GM12878 (cell line): Measurements from ENCODE around the gene TSPAN31. TPM values are rescaled to one million over a fixed set of nuclear protein-coding genes. Genes with fewer than 3 reads are reported as not detected.

Experiments used
- ATAC-seq: fragments of 200-7000 bp; cut with Tn5 transposase; 3 replicates; pipeline ENCODE4 v1.9.1; 2020; ENCODE audit warnings: mild to moderate bottlenecking, moderate library complexity
- BruUV-seq: library from RNA; stranded (reverse); fragments of 400-500 nt; replicated peaks from 2 replicates; lab custom pipeline; 2021; lab: Mats Ljungman, UMichigan
- CTCF ChIA-PET: fragments of 300-600 bp; sonication (Branson Sonifier 250); formaldehyde crosslinking; extraction: SDS; loops from one replicate; lab custom pipeline; 2021; ENCODE audit warnings: inconsistent platforms; lab: Yijun Ruan, JAX
- POLR2A ChIA-PET: fragments of 350-600 bp; formaldehyde crosslinking; extraction: SDS; loops from one replicate; lab custom pipeline; 2021; ENCODE audit warnings: inconsistent platforms; lab: Charles Lee
- RAD21 ChIA-PET: fragments of 300-600 bp; sonication (Branson Sonifier 250); formaldehyde crosslinking; loops from one replicate; lab custom pipeline; 2023; ENCODE audit warnings: antibody characterized with exemption; ENCODE audit not compliant: unreplicated experiment; lab: Charles Lee
- SMC1A ChIA-PET: fragments of 300-600 bp; sonication (Branson Sonifier 250); formaldehyde crosslinking; loops from one replicate; lab custom pipeline; 2023; ENCODE audit not compliant: unreplicated experiment, uncharacterized antibody; lab: Charles Lee
- DNase-seq: peaks from one replicate; pipeline ENCODE4 v3.0.0-alpha.2; 2011; ENCODE audit warnings: low read depth, low spot score
- FAIRE-seq: peaks from 3 replicates; lab custom pipeline; 2011; peaks lifted over from hg19 to GRCh38; lab: Jason Lieb, UNC
- H2AFZ ChIP-seq: 2 replicates; pipeline ENCODE4 v1.6.0; 2011; ENCODE audit warnings: low read depth, low read length, control low read depth; ENCODE audit not compliant: control insufficient read depth
- H3K27ac ChIP-seq: 2 replicates; pipeline ENCODE4 v1.5.1; 2011; ENCODE audit warnings: control low read depth; ENCODE audit not compliant: control insufficient read depth, insufficient read depth
- H3K27me3 ChIP-seq, 2 experiments: replicated peaks in 1 of 2; 2 replicates each; pipeline versions ENCODE4 v1.6.0 to v1.6.1; 2011; ENCODE audit warnings: low read length in 1 of 2; ENCODE audit not compliant: control insufficient read depth in 2 of 2, insufficient read depth in 2 of 2
- H3K36me3 ChIP-seq, 2 experiments: 2 replicates each; pipeline ENCODE4 v1.5.1; 2011; ENCODE audit warnings: low read length in 1 of 2; ENCODE audit not compliant: control insufficient read depth in 2 of 2, insufficient read depth in 2 of 2
- H3K4me1 ChIP-seq: 2 replicates; pipeline ENCODE4 v1.6.1; 2011; ENCODE audit warnings: mild to moderate bottlenecking, low read length, moderate library complexity, mixed read lengths; ENCODE audit not compliant: control insufficient read depth, insufficient read depth
- H3K4me2 ChIP-seq: 2 replicates; pipeline ENCODE4 v1.6.0; 2011; ENCODE audit warnings: control low read depth; ENCODE audit not compliant: control insufficient read depth, insufficient read depth
- H3K4me3 ChIP-seq: fragments of 200-600 bp; sonication (generic); 2 replicates; pipeline ENCODE4 v1.5.1; 2016
- H3K79me2 ChIP-seq: 2 replicates; pipeline ENCODE4 v1.6.0; 2011; ENCODE audit warnings: low read length; ENCODE audit not compliant: control insufficient read depth, insufficient read depth
- H3K9ac ChIP-seq: 2 replicates; pipeline ENCODE4 v1.8.0; 2011; ENCODE audit warnings: low read length, control low read depth, mixed read lengths; ENCODE audit not compliant: control insufficient read depth, insufficient read depth
- H3K9me3 ChIP-seq: replicated peaks from 3 replicates; pipeline ENCODE4 v1.5.1; 2011; ENCODE audit warnings: mild to moderate bottlenecking, low read length; ENCODE audit not compliant: control insufficient read depth, insufficient read depth
- H4K20me1 ChIP-seq: 2 replicates; pipeline ENCODE4 v1.6.0; 2011; ENCODE audit not compliant: control insufficient read depth, insufficient read depth
- E2F4 ChIP-seq: IDR thresholded peaks from 2 replicates; pipeline ENCODE4 v1.6.1; 2012; ENCODE audit warnings: low read depth, low read length, improper control_type of control experiment
- HCFC1 ChIP-seq: fragments of 150-350 bp; IDR thresholded peaks from 2 replicates; pipeline ENCODE4 v1.6.1; 2014; ENCODE audit warnings: low read length
- SRF ChIP-seq, 2 experiments: IDR thresholded peaks; 2 replicates each; pipeline ENCODE4 v1.6.1; 2011; ENCODE audit warnings: low read depth in 2 of 2, low read length in 2 of 2, mild to moderate bottlenecking in 1 of 2, moderate library complexity in 1 of 2
- TCF3 ChIP-seq: IDR thresholded peaks from 2 replicates; pipeline ENCODE4 v1.6.1; 2012; ENCODE audit warnings: low read depth, mild to moderate bottlenecking, low read length, borderline replicate concordance; ENCODE audit not compliant: insufficient read depth
- ZNF24 ChIP-seq: fragments of 450-650 bp; IDR thresholded peaks from 2 replicates; pipeline ENCODE4 v1.6.1; 2017; ENCODE audit warnings: antibody characterized with exemption, mild to moderate bottlenecking
- WGBS: methylation state at CpG from one replicate; pipeline ENCODE4 v1.1.6; 2016; ENCODE audit warnings: low lambda C conversion rate; ENCODE audit not compliant: insufficient replicate concordance, insufficient coverage; ENCODE audit errors: missing lambda C conversion rate; 5-methylcytosine and 5-hydroxymethylcytosine counted together
- in situ Hi-C: fragments of 300-500 bp; cut with MboI; formaldehyde crosslinking; loops from 9 replicates; pipeline ENCODE4 v1.14.3; 2018; ENCODE audit warnings: mixed read lengths
- intact Hi-C: fragments of 100-400 bp; cut with micrococcal nuclease; formaldehyde crosslinking; loops from one replicate; pipeline ENCODE4 v1.14.2; 2022; ENCODE audit not compliant: unreplicated experiment
- polyA plus RNA-seq, 11 experiments: library from polyadenylated mRNA; depleted of rRNA in 4 of 11; unstranded in 6 of 11; stranded (reverse) in 5 of 11; fragments of >200 nt; fragmentation: Nextera tagmentation in 4 of 11; fragmentation: Illumina TruSeq in 1 of 11; extraction: Ambion mirVana in 4 of 11; extraction: Trizol in 1 of 11; gene quantifications; 1 replicate in 1 of 11; 2 replicates in 10 of 11; pipeline versions ENCODE4 v1.2.1 to v1.2.3, GENCODE V29; 2011 to 2016; ENCODE audit warnings: inconsistent platforms in 2 of 11, missing spikeins in 2 of 11, low read depth in 1 of 11
- total RNA-seq, 4 experiments: library from RNA; depleted of rRNA in 3 of 4; stranded (reverse); fragments of >200 nt in 3 of 4; fragmentation: Illumina TruSeq in 1 of 4; extraction: Trizol in 1 of 4; gene quantifications; 2 replicates each; pipeline versions ENCODE4 v1.2.1 to v1.2.3, GENCODE V29; 2013 to 2021

The TSPAN31 gene
- total and polyA plus RNA-seq, 10 of the 15 experiments (the other 5 are each of a cell fraction or from before 2014, with no cell fraction given) = 11.8 to 32.2 (median 24.7) TPM

- POLR2A ChIA-PET = interaction anchor here (0.6 kb wide), 2 partner anchors 29 to 131 kb away, joined by 3 to 4 read pairs; partner anchors contain the start of gene CDK4
- FAIRE-seq = no peak
Measured at GRCh38 chr12:57781244-57781643, 36.4 kb downstream of the TSPAN31 start.

More at GRCh38 chr12:57781244-57781643, 36.4 kb downstream of the TSPAN31 start:
- in situ Hi-C loops = no loop called here
- peaks cover 0 to 7% of the 10 kb centered on the region in 2 experiments; a peak in 1 of 4 replicates for H3K36me3 ChIP-seq
- RAD21 ChIA-PET = interaction anchor here (0.7 to 1.3 kb wide), 5 partner anchors 9 to 160 kb away, joined by 3 to 5 read pairs (median 4); partner anchors contain the start of genes ATP23, CYP27B1, EEF1AKMT3 and METTL1
- CTCF ChIA-PET = interaction anchor here (0.6 to 2.1 kb wide), 12 partner anchors 9 to 189 kb away, joined by 3 to 16 read pairs (median 5); partner anchors contain the start of genes EEF1AKMT3 and METTL1
- SMC1A ChIA-PET = interaction anchor here (0.8 to 2.3 kb wide), 9 partner anchors 10 to 322 kb away, joined by 3 to 6 read pairs (median 3); partner anchors contain the start of genes GLI1 and TSPAN31
- no peak overlapping the region for H2AFZ ChIP-seq
- H3K4me3 ChIP-seq = no peak overlapping the region
- WGBS = 70% methylated on average over 3 of the region's 3 CpGs
- H3K4me2 ChIP-seq = no peak overlapping the region
- peaks cover 15% of the 10 kb centered on the region for H3K79me2 ChIP-seq
- H3K4me1 ChIP-seq = peaks cover 8% of the 10 kb centered on the region; the same call in 1 of the 2 replicates
- no peak overlapping the region for H3K27ac ChIP-seq
- H3K9me3 ChIP-seq = no peaks in the 10 kb centered on the region
- no TSS peak for BruUV-seq
- H3K9ac ChIP-seq = no peak overlapping the region
- intact Hi-C loops = no loop called here
- DNase-seq (no peak), ATAC-seq (no peak)
- H3K27me3 ChIP-seq = no peaks in the 10 kb centered on the region
- TF ChIP-seq SRF (IDR thresholded peaks at IDR 0.05; ENCODE audit: low read depth in 2 of 2, low read length in 2 of 2) = no peak
- TF ChIP-seq TCF3 = no peak
- TF ChIP-seq E2F4 = no peak
- TF ChIP-seq HCFC1 = no peak
- no peak for TF ChIP-seq ZNF24
- TF ChIP-seq, all 136 proteins: peak for 0
- H4K20me1 ChIP-seq = no peaks in the 10 kb centered on the region
